H9 (cell line): Measurements from ENCODE around the gene MED27. TPM values are rescaled to one million over a fixed set of nuclear protein-coding genes. Genes with fewer than 3 reads are reported as not detected.
"Not testable (repeated sequence)": the region's sequence is repeated elsewhere in the genome, so short reads cannot be mapped to it uniquely, and the experiment has no call there.

ENCODE experiments used
- DNase-seq: peaks from one replicate; pipeline ENCODE4 v3.0.0-alpha.2; 2017
- H2AFZ ChIP-seq: one replicate; pipeline ENCODE4 v1.6.1; 2013; ENCODE audit warnings: mild to moderate bottlenecking, low read length, control low read depth, moderate library complexity
- H2AK5ac ChIP-seq: 2 replicates; pipeline ENCODE4 v1.6.1; 2013; ENCODE audit warnings: low read length, control low read depth, mixed read lengths; ENCODE audit not compliant: insufficient read length
- H2BK120ac ChIP-seq: one replicate; pipeline ENCODE4 v1.6.1; 2013; ENCODE audit warnings: low read depth, mild to moderate bottlenecking, low read length, control low read depth, inconsistent platforms; ENCODE audit not compliant: poor library complexity, severe bottlenecking
- H2BK12ac ChIP-seq: 2 replicates; pipeline ENCODE4 v1.6.1; 2013; ENCODE audit warnings: low read length, control low read depth, mixed read lengths, low read depth; ENCODE audit not compliant: insufficient read length
- H2BK15ac ChIP-seq: 2 replicates; pipeline ENCODE4 v1.6.1; 2013; ENCODE audit warnings: low read depth, low read length, control low read depth
- H2BK20ac ChIP-seq: one replicate; pipeline ENCODE4 v1.6.1; 2013; ENCODE audit warnings: low read depth, mild to moderate bottlenecking, low read length, control low read depth, inconsistent platforms; ENCODE audit not compliant: poor library complexity, severe bottlenecking
- H2BK5ac ChIP-seq: 2 replicates; pipeline ENCODE4 v1.6.1; 2013; ENCODE audit warnings: low read length, control low read depth, mixed read lengths; ENCODE audit not compliant: insufficient read length
- H3K14ac ChIP-seq: 2 replicates; pipeline ENCODE4 v1.6.1; 2013; ENCODE audit warnings: low read length, control low read depth; ENCODE audit not compliant: insufficient read depth
- H3K18ac ChIP-seq: 2 replicates; pipeline ENCODE4 v1.6.1; 2013; ENCODE audit warnings: low read depth, mild to moderate bottlenecking, mixed read lengths, low read length, control low read depth; ENCODE audit not compliant: insufficient read length
- H3K23ac ChIP-seq: 2 replicates; pipeline ENCODE4 v1.6.1; 2013; ENCODE audit warnings: low read length, control low read depth, mixed read lengths, low read depth; ENCODE audit not compliant: insufficient read length
- H3K23me2 ChIP-seq: 2 replicates; pipeline ENCODE4 v1.6.1; 2013; ENCODE audit warnings: low read depth, mild to moderate bottlenecking, mixed read lengths, low read length, control low read depth; ENCODE audit not compliant: insufficient read length, poor library complexity, severe bottlenecking
- H3K27ac ChIP-seq: 2 replicates; pipeline ENCODE4 v1.5.1; 2013; ENCODE audit warnings: low read length, control low read depth, mixed read lengths, low read depth; ENCODE audit not compliant: insufficient read length
- H3K27me3 ChIP-seq: 2 replicates; pipeline ENCODE4 v1.6.1; 2013; ENCODE audit warnings: low read length, control low read depth, inconsistent platforms; ENCODE audit not compliant: insufficient read depth
- H3K4ac ChIP-seq: 2 replicates; pipeline ENCODE4 v1.6.1; 2013; ENCODE audit warnings: low read depth, mild to moderate bottlenecking, control low read depth, inconsistent platforms, low read length, moderate library complexity
- H3K4me1 ChIP-seq: 2 replicates; pipeline ENCODE4 v1.6.1; 2013; ENCODE audit warnings: low read length, control low read depth, inconsistent platforms; ENCODE audit not compliant: insufficient read depth
- H3K4me2 ChIP-seq: 2 replicates; pipeline ENCODE4 v1.6.1; 2013; ENCODE audit warnings: low read length, control low read depth, mixed read lengths; ENCODE audit not compliant: insufficient read length, insufficient read depth
- H3K56ac ChIP-seq: 2 replicates; pipeline ENCODE4 v1.6.1; 2013; ENCODE audit warnings: low read depth, mild to moderate bottlenecking, mixed read lengths, low read length, control low read depth; ENCODE audit not compliant: insufficient read length
- H3K79me1 ChIP-seq: 2 replicates; pipeline ENCODE4 v1.6.1; 2013; ENCODE audit warnings: low read depth, mild to moderate bottlenecking, moderate library complexity, low read length, control low read depth, inconsistent platforms; ENCODE audit not compliant: insufficient read depth, poor library complexity, severe bottlenecking
- H3K79me2 ChIP-seq: 2 replicates; pipeline ENCODE4 v1.6.1; 2013; ENCODE audit warnings: low read length, control low read depth, inconsistent platforms; ENCODE audit not compliant: insufficient read depth
- H3K9ac ChIP-seq: 2 replicates; pipeline ENCODE4 v1.6.1; 2013; ENCODE audit warnings: low read length, control low read depth, mixed read lengths; ENCODE audit not compliant: insufficient read length; ENCODE audit errors: extremely low read depth
- H3K9me3 ChIP-seq: one replicate; pipeline ENCODE4 v1.6.1; 2013; ENCODE audit warnings: low read depth, low read length, inconsistent platforms; ENCODE audit not compliant: control insufficient read depth
- H3T11ph ChIP-seq: one replicate; pipeline ENCODE4 v1.6.1; 2013; ENCODE audit warnings: mild to moderate bottlenecking, low read length, control low read depth, inconsistent platforms
- H4K20me1 ChIP-seq: one replicate; pipeline ENCODE4 v1.6.1; 2013; ENCODE audit not compliant: control insufficient read depth, insufficient read length, insufficient read depth
- H4K5ac ChIP-seq: 2 replicates; pipeline ENCODE4 v1.6.1; 2013; ENCODE audit warnings: low read depth, mild to moderate bottlenecking, mixed read lengths, low read length, control low read depth; ENCODE audit not compliant: insufficient read length
- H4K8ac ChIP-seq: replicated peaks from 2 replicates; pipeline ENCODE4 v1.6.1; 2013; ENCODE audit warnings: low read length, control low read depth, mixed read lengths, low read depth; ENCODE audit not compliant: insufficient read length
- H4K91ac ChIP-seq: 2 replicates; pipeline ENCODE4 v1.6.1; 2013; ENCODE audit warnings: low read depth, mild to moderate bottlenecking, moderate library complexity, mixed read lengths, low read length, control low read depth; ENCODE audit not compliant: insufficient read length
- H3K27ac Mint-ChIP-seq, 3 experiments: 2 replicates in 2 of 3; 3 replicates in 1 of 3; pipeline ENCODE4 v1.8.0; 2020 to 2021; ENCODE audit warnings: mixed read lengths in 3 of 3, mild to moderate bottlenecking in 1 of 3, moderate library complexity in 1 of 3
- H3K27me3 Mint-ChIP-seq: 2 replicates; pipeline ENCODE4 v1.8.0; 2021; ENCODE audit warnings: low read depth, mild to moderate bottlenecking, moderate library complexity, mixed read lengths
- H3K36me3 Mint-ChIP-seq, 3 experiments: 2 replicates in 2 of 3; 3 replicates in 1 of 3; pipeline ENCODE4 v1.8.0; 2020 to 2021; ENCODE audit warnings: low read depth in 3 of 3, mixed read lengths in 3 of 3; ENCODE audit not compliant: insufficient read depth in 1 of 3
- H3K4me1 Mint-ChIP-seq, 2 experiments: 2 replicates each; pipeline ENCODE4 v1.8.0; 2020; ENCODE audit warnings: mixed read lengths in 2 of 2
- H3K4me3 Mint-ChIP-seq, 2 experiments: 2 replicates in 1 of 2; 3 replicates in 1 of 2; pipeline ENCODE4 v1.8.0; 2020 to 2021; ENCODE audit warnings: mild to moderate bottlenecking in 2 of 2, mixed read lengths in 2 of 2, moderate library complexity in 1 of 2
- H3K9me3 Mint-ChIP-seq, 2 experiments: 2 replicates in 1 of 2; 3 replicates in 1 of 2; pipeline ENCODE4 v1.8.0; 2020; ENCODE audit warnings: mild to moderate bottlenecking in 2 of 2, mixed read lengths in 2 of 2, moderate library complexity in 1 of 2
- WGBS: extraction: QIAGEN DNeasy Blood & Tissue Kit; methylation state at CpG from one replicate; pipeline ENCODE4 v1.1.7; 2013; ENCODE audit warnings: missing lambda C conversion rate, low lambda C conversion rate, mixed read lengths; ENCODE audit not compliant: insufficient read length; ENCODE audit errors: extremely low coverage; 5-methylcytosine and 5-hydroxymethylcytosine counted together
- total RNA-seq: library from RNA; stranded (reverse); gene quantifications from 2 replicates; pipeline ENCODE4 v1.2.1, GENCODE V29; 2021
- TF ChIP-seq, protein P1 (sequence below): fragments of 200-600 bp; sonication (generic); conservative IDR thresholded peaks from 3 replicates; pipeline ENCODE4 v1.8.0; 2021; ENCODE audit warnings: antibody characterized with exemption, mild to moderate bottlenecking

The MED27 gene
- total RNA-seq, 1 experiment from 2014 or later, result 33.5 TPM

DNA sequence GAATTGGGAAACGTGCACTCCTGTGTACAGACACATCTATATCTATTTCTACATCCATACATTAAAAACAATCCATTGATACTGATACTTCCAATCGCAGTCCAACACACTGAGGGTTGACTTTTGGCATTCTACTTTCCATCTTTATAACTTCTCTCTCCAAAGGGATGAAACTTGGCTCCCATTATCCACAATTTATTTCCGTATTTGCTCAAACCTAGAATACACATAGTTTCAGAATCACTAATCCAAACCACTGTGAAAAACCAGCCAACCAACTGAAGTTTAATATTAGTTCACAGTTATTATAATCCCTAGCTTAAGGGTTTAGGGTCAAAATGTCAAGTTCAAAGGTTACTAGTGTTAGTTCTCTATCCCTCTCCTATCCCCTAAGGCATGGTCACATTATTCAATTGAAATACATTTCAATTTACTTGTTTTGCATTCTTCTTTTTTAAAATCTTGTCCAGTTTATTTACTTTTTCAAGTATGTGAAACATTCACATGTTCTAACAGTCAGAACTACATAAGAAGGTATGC, 156.5 kb downstream of the MED27 start:
- H2BK120ac ChIP-seq, result no peak overlapping the region
- H3K23ac ChIP-seq, result no peak overlapping the region
- H2BK5ac ChIP-seq, result no peak overlapping the region
- no peak overlapping the region for H3K4me2 ChIP-seq
- Mint-ChIP-seq H3K27ac (no peak overlapping the region), H3K36me3 (peaks cover 0 to 4% (median 0%) of the 10 kb centered on the region in 3 experiments; a peak in 2 of 7 replicates), H3K4me1 (peaks cover 23 to 31% of the 10 kb centered on the region in 2 experiments), H3K4me3 (no peak overlapping the region), H3K9me3 (no peaks in the 10 kb centered on the region), H3K27me3 (no peaks in the 10 kb centered on the region)
- no peaks in the 10 kb centered on the region for H3K23me2 ChIP-seq
- H3T11ph ChIP-seq, result no peak overlapping the region
- no peak overlapping the region for H2BK12ac ChIP-seq
- no peaks in the 10 kb centered on the region for H4K20me1 ChIP-seq
- no peak overlapping the region for H4K91ac ChIP-seq
- H3K9ac ChIP-seq, result no peak overlapping the region
- no peak overlapping the region for H3K14ac ChIP-seq
- H3K56ac ChIP-seq, result no peak overlapping the region
- H3K4ac ChIP-seq, result no peak overlapping the region
- H2AFZ ChIP-seq, result no peak overlapping the region
- H3K27me3 ChIP-seq, result no peaks in the 10 kb centered on the region
- H2AK5ac ChIP-seq, result no peak overlapping the region
- no peak overlapping the region for H4K8ac ChIP-seq
- H3K9me3 ChIP-seq, result no peaks in the 10 kb centered on the region
- no CpG with 5 or more reads among the region's 3 CpGs for WGBS
- H3K27ac ChIP-seq, result no peak overlapping the region
- H3K79me2 ChIP-seq, result no peaks in the 10 kb centered on the region
- H2BK15ac ChIP-seq, result no peak overlapping the region
- TF ChIP-seq, protein P1, sequence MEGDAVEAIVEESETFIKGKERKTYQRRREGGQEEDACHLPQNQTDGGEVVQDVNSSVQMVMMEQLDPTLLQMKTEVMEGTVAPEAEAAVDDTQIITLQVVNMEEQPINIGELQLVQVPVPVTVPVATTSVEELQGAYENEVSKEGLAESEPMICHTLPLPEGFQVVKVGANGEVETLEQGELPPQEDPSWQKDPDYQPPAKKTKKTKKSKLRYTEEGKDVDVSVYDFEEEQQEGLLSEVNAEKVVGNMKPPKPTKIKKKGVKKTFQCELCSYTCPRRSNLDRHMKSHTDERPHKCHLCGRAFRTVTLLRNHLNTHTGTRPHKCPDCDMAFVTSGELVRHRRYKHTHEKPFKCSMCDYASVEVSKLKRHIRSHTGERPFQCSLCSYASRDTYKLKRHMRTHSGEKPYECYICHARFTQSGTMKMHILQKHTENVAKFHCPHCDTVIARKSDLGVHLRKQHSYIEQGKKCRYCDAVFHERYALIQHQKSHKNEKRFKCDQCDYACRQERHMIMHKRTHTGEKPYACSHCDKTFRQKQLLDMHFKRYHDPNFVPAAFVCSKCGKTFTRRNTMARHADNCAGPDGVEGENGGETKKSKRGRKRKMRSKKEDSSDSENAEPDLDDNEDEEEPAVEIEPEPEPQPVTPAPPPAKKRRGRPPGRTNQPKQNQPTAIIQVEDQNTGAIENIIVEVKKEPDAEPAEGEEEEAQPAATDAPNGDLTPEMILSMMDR, result no peak
- no peak overlapping the region for H3K18ac ChIP-seq
- H3K4me1 ChIP-seq, result peaks cover 6% of the 10 kb centered on the region
- H4K5ac ChIP-seq, result no peak overlapping the region
- peaks cover 4% of the 10 kb centered on the region for H3K79me1 ChIP-seq
- no peak for DNase-seq
- no peak overlapping the region for H2BK20ac ChIP-seq

DNA sequence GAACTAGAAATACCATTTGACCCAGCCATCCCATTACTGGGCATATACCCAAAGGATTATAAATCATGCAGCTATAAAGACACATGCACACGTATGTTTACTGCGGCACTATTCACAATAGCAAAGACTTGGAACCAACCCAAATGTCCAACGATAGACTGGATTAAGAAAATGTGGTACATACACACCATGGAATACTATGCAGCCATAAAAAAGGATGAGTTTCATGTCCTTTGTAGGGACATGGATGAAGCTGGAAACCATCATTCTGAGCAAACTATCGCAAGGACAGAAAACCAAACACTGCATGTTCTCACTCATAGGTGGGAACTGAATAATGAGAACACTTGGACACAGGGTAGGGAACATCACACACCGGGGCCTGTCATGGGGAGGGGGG, 158.0 kb downstream of the MED27 start:
- not testable (repeated sequence) for H3K27ac ChIP-seq, H3T11ph ChIP-seq, H3K9me3 Mint-ChIP-seq, H3K27me3 Mint-ChIP-seq, H2BK15ac ChIP-seq, H3K9me3 ChIP-seq, H3K18ac ChIP-seq, H2BK5ac ChIP-seq, H2BK12ac ChIP-seq, H3K4me2 ChIP-seq, H4K5ac ChIP-seq, H3K4me1 ChIP-seq, H4K8ac ChIP-seq, H2AK5ac ChIP-seq, H3K4ac ChIP-seq, H3K27ac Mint-ChIP-seq, H3K14ac ChIP-seq, H3K4me3 Mint-ChIP-seq, H3K27me3 ChIP-seq, H3K23ac ChIP-seq, H2BK120ac ChIP-seq, H3K23me2 ChIP-seq, DNase-seq, H3K79me1 ChIP-seq, H3K36me3 Mint-ChIP-seq, H3K56ac ChIP-seq, H3K9ac ChIP-seq, H3K79me2 ChIP-seq, H4K91ac ChIP-seq, H2BK20ac ChIP-seq, H2AFZ ChIP-seq, H4K20me1 ChIP-seq
- peaks cover 13 to 20% of the 10 kb centered on the region in 2 experiments for H3K4me1 Mint-ChIP-seq
- WGBS, result no CpG with 5 or more reads among the region's 5 CpGs
